Astrocyte (in vitro differentiated cells and primary cell): Measurements from ENCODE around the gene MMP23B. TPM values are rescaled to one million over a fixed set of nuclear protein-coding genes. Genes with fewer than 3 reads are reported as not detected.

ENCODE experiments used
- DNase-seq: peaks from one replicate; pipeline ENCODE4 v3.0.0-alpha.2; 2010; ENCODE audit warnings: low read depth
- FAIRE-seq: peaks from 2 replicates; lab custom pipeline; 2011; peaks lifted over from hg19 to GRCh38; lab: Jason Lieb, UNC
- H2AFZ ChIP-seq: 2 replicates; pipeline ENCODE4 v1.6.0; 2012; ENCODE audit warnings: low read depth, low read length, inconsistent platforms
- H3K27ac ChIP-seq: 2 replicates; pipeline ENCODE4 v1.5.1; 2011; ENCODE audit warnings: low read depth, low read length, inconsistent platforms
- H3K27me3 ChIP-seq: 2 replicates; pipeline ENCODE4 v1.6.0; 2011; ENCODE audit warnings: low read length, inconsistent platforms; ENCODE audit not compliant: insufficient read depth
- H3K36me3 ChIP-seq: 2 replicates; pipeline ENCODE4 v1.5.1; 2011; ENCODE audit warnings: low read length, inconsistent platforms; ENCODE audit not compliant: insufficient read depth
- H3K4me1 ChIP-seq: 2 replicates; pipeline ENCODE4 v1.5.1; 2011; ENCODE audit warnings: low read length, inconsistent platforms; ENCODE audit not compliant: insufficient read depth
- H3K4me2 ChIP-seq: 2 replicates; pipeline ENCODE4 v1.6.0; 2012; ENCODE audit warnings: low read length, inconsistent platforms
- H3K4me3 ChIP-seq: 2 replicates; pipeline ENCODE4 v1.5.1; 2011; ENCODE audit warnings: low read depth, mild to moderate bottlenecking, low read length, inconsistent platforms; ENCODE audit not compliant: insufficient read depth
- H3K79me2 ChIP-seq: 2 replicates; pipeline ENCODE4 v1.6.0; 2012; ENCODE audit warnings: mild to moderate bottlenecking, low read length, inconsistent platforms; ENCODE audit not compliant: insufficient read depth
- H3K9ac ChIP-seq: 2 replicates; pipeline ENCODE4 v1.6.0; 2012; ENCODE audit warnings: mild to moderate bottlenecking, low read length, inconsistent platforms
- H3K9me3 ChIP-seq: 2 replicates; pipeline ENCODE4 v1.5.1; 2012; ENCODE audit warnings: low read depth, mild to moderate bottlenecking, low read length, inconsistent platforms; ENCODE audit not compliant: insufficient read depth
- H4K20me1 ChIP-seq: 2 replicates; pipeline ENCODE4 v1.6.0; 2012; ENCODE audit warnings: low read length, inconsistent platforms; ENCODE audit not compliant: insufficient read depth
- H3K27ac Mint-ChIP-seq: one replicate; pipeline ENCODE4 v1.8.0; 2021; ENCODE audit warnings: mild to moderate bottlenecking, mixed read lengths; ENCODE audit not compliant: unreplicated experiment
- H3K27me3 Mint-ChIP-seq: one replicate; pipeline ENCODE4 v1.8.0; 2021; ENCODE audit warnings: low read depth, mixed read lengths; ENCODE audit not compliant: unreplicated experiment
- H3K36me3 Mint-ChIP-seq: one replicate; pipeline ENCODE4 v1.8.0; 2021; ENCODE audit warnings: low read depth, mixed read lengths; ENCODE audit not compliant: unreplicated experiment
- H3K4me1 Mint-ChIP-seq: one replicate; pipeline ENCODE4 v1.8.0; 2021; ENCODE audit warnings: low read depth, mixed read lengths; ENCODE audit not compliant: unreplicated experiment
- H3K4me3 Mint-ChIP-seq: one replicate; pipeline ENCODE4 v1.8.0; 2021; ENCODE audit warnings: mild to moderate bottlenecking, moderate library complexity, mixed read lengths; ENCODE audit not compliant: unreplicated experiment
- H3K9me3 Mint-ChIP-seq: one replicate; pipeline ENCODE4 v1.8.0; 2021; ENCODE audit warnings: mild to moderate bottlenecking, mixed read lengths; ENCODE audit not compliant: unreplicated experiment
- EZH2 ChIP-seq: IDR thresholded peaks from 2 replicates; pipeline ENCODE4 v1.6.1; 2012; ENCODE audit warnings: mild to moderate bottlenecking, low read length, inconsistent platforms; ENCODE audit not compliant: insufficient read depth
- total RNA-seq: library from RNA; stranded (reverse); gene quantifications from 2 replicates; pipeline ENCODE4 v1.2.1, GENCODE V29; 2021
- TF ChIP-seq, protein P1 (sequence below): IDR thresholded peaks from 2 replicates; pipeline ENCODE4 v1.5.1; 2011; ENCODE audit warnings: low read depth, mild to moderate bottlenecking, inconsistent platforms, low read length, moderate library complexity; ENCODE audit not compliant: insufficient read depth

MMP23B gene
- total RNA-seq, 1 donor from 2014 or later, result 40.7 TPM

DNA sequence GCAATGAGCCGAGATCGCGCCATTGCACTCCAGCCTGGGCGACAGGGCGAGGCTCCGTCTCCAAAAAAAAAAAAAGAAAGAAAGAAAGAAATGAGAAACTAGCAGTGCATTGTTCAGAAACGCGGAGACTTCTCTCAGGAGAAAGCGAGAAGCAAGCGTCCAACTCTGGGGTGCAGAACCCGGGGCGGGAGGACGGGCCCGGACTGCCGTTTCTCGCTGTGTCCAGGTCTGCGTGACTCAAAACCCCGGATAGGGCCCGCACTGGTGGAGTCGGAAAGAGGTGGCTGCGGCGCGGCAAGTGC is 17.1 kb upstream of the MMP23B start:
- Histone ChIP-seq H2AFZ (peak overlapping the region; percentile 51), H3K4me3 (peak overlapping the region; percentile 77), H3K79me2 (peaks cover 45% of the 10 kb centered on the region), H3K4me2 (peak overlapping the region; percentile 95), H3K9ac (peak overlapping the region; percentile 100), H3K9me3 (no peaks in the 10 kb centered on the region), H3K36me3 (peaks cover 3% of the 10 kb centered on the region), H4K20me1 (peaks cover 56% of the 10 kb centered on the region), H3K4me1 (peaks cover 24% of the 10 kb centered on the region), H3K27ac (peak overlapping the region; percentile 100), H3K27me3 (no peaks in the 10 kb centered on the region)
- Mint-ChIP-seq H3K27ac (peak overlapping the region; percentile 88), H3K4me3 (peak overlapping the region; percentile 92), H3K36me3 (peaks cover 8% of the 10 kb centered on the region), H3K27me3 (no peaks in the 10 kb centered on the region), H3K4me1 (peaks cover 18% of the 10 kb centered on the region), H3K9me3 (no peaks in the 10 kb centered on the region)
- TF ChIP-seq, protein P1, sequence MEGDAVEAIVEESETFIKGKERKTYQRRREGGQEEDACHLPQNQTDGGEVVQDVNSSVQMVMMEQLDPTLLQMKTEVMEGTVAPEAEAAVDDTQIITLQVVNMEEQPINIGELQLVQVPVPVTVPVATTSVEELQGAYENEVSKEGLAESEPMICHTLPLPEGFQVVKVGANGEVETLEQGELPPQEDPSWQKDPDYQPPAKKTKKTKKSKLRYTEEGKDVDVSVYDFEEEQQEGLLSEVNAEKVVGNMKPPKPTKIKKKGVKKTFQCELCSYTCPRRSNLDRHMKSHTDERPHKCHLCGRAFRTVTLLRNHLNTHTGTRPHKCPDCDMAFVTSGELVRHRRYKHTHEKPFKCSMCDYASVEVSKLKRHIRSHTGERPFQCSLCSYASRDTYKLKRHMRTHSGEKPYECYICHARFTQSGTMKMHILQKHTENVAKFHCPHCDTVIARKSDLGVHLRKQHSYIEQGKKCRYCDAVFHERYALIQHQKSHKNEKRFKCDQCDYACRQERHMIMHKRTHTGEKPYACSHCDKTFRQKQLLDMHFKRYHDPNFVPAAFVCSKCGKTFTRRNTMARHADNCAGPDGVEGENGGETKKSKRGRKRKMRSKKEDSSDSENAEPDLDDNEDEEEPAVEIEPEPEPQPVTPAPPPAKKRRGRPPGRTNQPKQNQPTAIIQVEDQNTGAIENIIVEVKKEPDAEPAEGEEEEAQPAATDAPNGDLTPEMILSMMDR, result no peak
- TF ChIP-seq EZH2, result no peak
- no peak for FAIRE-seq
- DNase-seq, result no peak

DNA sequence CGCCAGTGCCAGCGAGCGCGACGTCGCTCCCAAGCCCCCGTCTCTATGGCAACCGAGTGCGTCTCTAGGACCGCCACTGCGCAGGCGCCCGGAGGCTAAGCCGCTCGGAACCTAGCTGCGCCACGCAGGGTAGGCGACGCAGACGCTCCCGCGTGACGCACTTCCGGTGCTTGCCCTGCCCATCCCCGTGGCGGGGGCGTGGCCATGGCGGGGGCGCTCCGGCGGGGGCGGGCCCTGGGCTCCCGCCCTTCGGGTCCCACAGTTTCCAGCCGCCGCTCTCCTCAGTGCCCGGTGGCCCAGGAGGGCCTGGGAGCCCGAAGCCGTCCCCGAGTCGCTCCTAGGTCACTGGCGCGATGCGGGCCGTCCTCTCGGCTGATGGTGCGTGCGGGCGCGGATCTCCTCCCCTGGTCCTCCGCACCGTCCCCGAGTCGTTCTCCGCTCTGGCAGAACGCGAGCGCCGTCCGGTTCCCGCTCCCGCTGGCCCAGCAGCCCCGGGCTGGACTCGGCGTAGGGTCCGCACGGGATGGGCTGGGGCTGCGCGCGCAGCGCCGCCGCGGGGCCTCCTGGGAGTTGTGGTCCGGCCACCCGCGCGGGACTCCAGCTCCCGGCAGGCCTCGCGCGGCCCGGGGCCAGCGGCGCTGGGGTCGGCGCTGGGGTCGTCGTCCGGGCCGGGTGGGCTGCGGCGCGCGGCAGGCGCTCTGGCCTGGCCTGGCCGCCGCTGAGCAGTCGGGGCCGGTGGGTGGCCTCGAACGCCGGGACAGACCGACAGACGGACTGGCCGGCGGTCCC is 16.5 kb upstream of the MMP23B start, which contains the start of gene MIB2:
Gene MIB2, plus strand, starts transcription at position 245 of the 789 bp plus-strand sequence. CDS start 7,953 bp downstream, outside the sequence.
- Histone ChIP-seq H3K4me3 (peak within 1 kb of the TSS; percentile 77), H3K9ac (peak within 1 kb of the TSS; percentile 100), H3K27me3 (no peaks in the 10 kb centered on the region), H3K4me2 (peak within 1 kb of the TSS; percentile 95), H3K36me3 (peaks cover 3% of the 10 kb centered on the region), H3K4me1 (peaks cover 24% of the 10 kb centered on the region), H3K79me2 (peaks cover 45% of the 10 kb centered on the region), H3K27ac (peak within 1 kb of the TSS; percentile 100), H4K20me1 (peaks cover 62% of the 10 kb centered on the region), H3K9me3 (no peaks in the 10 kb centered on the region), H2AFZ (peak within 1 kb of the TSS; percentile 78)
- Mint-ChIP-seq H3K27me3 (no peaks in the 10 kb centered on the region), H3K4me1 (peaks cover 16% of the 10 kb centered on the region), H3K36me3 (peaks cover 7% of the 10 kb centered on the region), H3K9me3 (no peaks in the 10 kb centered on the region), H3K4me3 (peak within 1 kb of the TSS; percentile 92), H3K27ac (peak within 1 kb of the TSS; percentile 88)
- no peak for TF ChIP-seq EZH2
- TF ChIP-seq, protein P1, result no peak
- FAIRE-seq, result no peak
- DNase-seq, result peak; percentile 84
